Stimulated activated CD4-positive, alpha-beta T cell treated with anti-CD3 and anti-CD28 coated beads, TNF-alpha, amount 100 ng/mL, for 4 hours (primary cell): ENCODE data around the gene LDB3.

Experiments
- DNase-seq, 3 experiments: peaks; one replicate each; pipeline ENCODE4 v3.0.0-alpha.2; 2020; ENCODE audit warnings: low read depth in 3 of 3

Gene LDB3

GRCh38 chr10:86664341-86665217 lies 3.7 kb upstream of the LDB3 start:
- no peak for DNase-seq

GRCh38 chr10:86665218-86665607 lies 3.1 kb upstream of the LDB3 start:
- no peak for DNase-seq

- no peak for DNase-seq
These were observed 2.4 kb upstream of the LDB3 start for GRCh38 chr10:86665868-86666267.

GRCh38 chr10:86666538-86666937 lies 1.8 kb upstream of the LDB3 start:
- DNase-seq = no peak

GRCh38 chr10:86667421-86668181 lies 710 bp upstream of the LDB3 start:
- no peak for DNase-seq

- no peak for DNase-seq
These were observed 2.0 kb downstream of the LDB3 start for GRCh38 chr10:86670290-86670811.

GRCh38 chr10:86670876-86671275 lies 2.6 kb downstream of the LDB3 start:
- DNase-seq = no peak

- no peak for DNase-seq
These were observed 3.1 kb downstream of the LDB3 start for GRCh38 chr10:86671419-86671818.

GRCh38 chr10:86671985-86672710 lies 3.8 kb downstream of the LDB3 start:
- DNase-seq = no peak

- DNase-seq = no peak
These were observed 5.0 kb downstream of the LDB3 start for GRCh38 chr10:86673216-86673826.

- DNase-seq = no peak
These were observed 5.7 kb downstream of the LDB3 start for GRCh38 chr10:86673827-86674581.

- DNase-seq = no peak
These were observed 6.6 kb downstream of the LDB3 start for GRCh38 chr10:86674912-86675311.

- DNase-seq = no peak
These were observed 9.1 kb downstream of the LDB3 start for GRCh38 chr10:86677374-86677773.

GRCh38 chr10:86678999-86679792 lies 10.9 kb downstream of the LDB3 start:
- no peak for DNase-seq

GRCh38 chr10:86681047-86681446 lies 12.7 kb downstream of the LDB3 start:
- no peak for DNase-seq

- no peak for DNase-seq
These were observed 13.5 kb downstream of the LDB3 start for GRCh38 chr10:86681722-86682386.

GRCh38 chr10:86682675-86683074 lies 14.4 kb downstream of the LDB3 start:
- DNase-seq = no peak

GRCh38 chr10:86684331-86685097 lies 16.2 kb downstream of the LDB3 start:
- no peak for DNase-seq

GRCh38 chr10:86685416-86685815 lies 17.1 kb downstream of the LDB3 start:
- no peak for DNase-seq
